SU-DHL-6 (cell line): ENCODE measurements around the gene POU2AF3.

ENCODE experiments used
- CTCF ChIP-seq: fragments of 200-600 bp; sonication (generic); IDR thresholded peaks from one replicate; pipeline ENCODE4 v1.5.1; 2017; ENCODE audit warnings: antibody characterized with exemption, mild to moderate bottlenecking, low read length, moderate library complexity; ENCODE audit not compliant: insufficient read depth, poor library complexity, severe bottlenecking
- EZH2phosphoT487 ChIP-seq: fragments of 200-600 bp; sonication (generic), shearing (Covaris generic); conservative IDR thresholded peaks from 2 replicates; pipeline ENCODE4 v1.6.1; 2018; ENCODE audit warnings: mild to moderate bottlenecking, antibody characterized with exemption, low read length, moderate library complexity, mixed read lengths

GRCh38 chr11:111352231-111352746 lies 53.9 kb downstream of the POU2AF3 start:
- TF ChIP-seq CTCF, result no peak
- no peak for TF ChIP-seq EZH2phosphoT487
